Sigmoid colon (tissue), 7 donors: Measurements from ENCODE around the gene SPTBN5. TPM values are rescaled to one million over a fixed set of nuclear protein-coding genes. Genes with fewer than 3 reads are reported as not detected.

Source experiments
- DNase-seq: peaks from one replicate; pipeline ENCODE4 v3.0.0-alpha.2; 2019
- H3K27ac ChIP-seq, 4 donors: fragments of 200-600 bp; sonication (generic); one replicate each; pipeline ENCODE4 v1.5.1; 2016 to 2019; ENCODE audit warnings: mild to moderate bottlenecking in 1 of 4
- H3K27me3 ChIP-seq, 3 donors: fragments of 200-600 bp; sonication (generic); one replicate each; pipeline ENCODE4 v1.5.1; 2019; ENCODE audit warnings: mild to moderate bottlenecking in 1 of 3
- H3K36me3 ChIP-seq, 4 donors: fragments of 200-600 bp; sonication (generic); one replicate each; pipeline ENCODE4 v1.5.1; 2016 to 2019
- H3K4me1 ChIP-seq, 4 donors: fragments of 200-600 bp; sonication (generic); one replicate each; pipeline ENCODE4 v1.5.1; 2017 to 2019
- H3K4me3 ChIP-seq, 4 donors: fragments of 200-600 bp; sonication (generic); one replicate each; pipeline ENCODE4 v1.5.1; 2017 to 2019; ENCODE audit warnings: mild to moderate bottlenecking in 2 of 4, moderate library complexity in 1 of 4
- H3K9me3 ChIP-seq, 4 donors: fragments of 200-600 bp in 3 of 4; sonication (generic) in 3 of 4; one replicate each; pipeline versions ENCODE4 v1.5.1 to v1.6.1; 2013 to 2019
- EP300 ChIP-seq, 4 donors: sonication (generic); formaldehyde crosslinking; IDR thresholded peaks; one replicate each; pipeline ENCODE4 v1.6.1; 2017; ENCODE audit warnings: antibody characterized with exemption in 4 of 4
- POLR2A ChIP-seq, 2 donors: fragments of 450-650 bp; IDR thresholded peaks; one replicate each; pipeline ENCODE4 v1.6.1; 2016; ENCODE audit warnings: antibody characterized with exemption in 2 of 2, mild to moderate bottlenecking in 2 of 2, moderate library complexity in 2 of 2
- POLR2AphosphoS5 ChIP-seq, 4 donors: sonication (generic); formaldehyde crosslinking; IDR thresholded peaks; one replicate each; pipeline ENCODE4 v1.6.1; 2017; ENCODE audit warnings: antibody characterized with exemption in 4 of 4
- WGBS, 2 donors: extraction: QIAGEN DNeasy Blood & Tissue Kit; methylation state at CpG; one replicate each; pipeline ENCODE4 v1.1.7; 2013; 5-methylcytosine and 5-hydroxymethylcytosine counted together
- intact Hi-C: fragments of 100-400 bp; cut with DNase I; formaldehyde crosslinking; loops from one replicate; pipeline ENCODE4 v1.15.1; 2023
- polyA plus RNA-seq, 3 donors: library from polyadenylated mRNA; stranded (reverse); fragments of 200-250 nt; gene quantifications; one replicate each; pipeline ENCODE4 v1.2.3, GENCODE V29; 2013
- total RNA-seq, 4 donors: library from RNA; depleted of rRNA; stranded (reverse); fragments of >200 nt; gene quantifications; one replicate each; pipeline ENCODE4 v1.1.0, GENCODE V29; 2016
- TF ChIP-seq, protein P1 (sequence below), 4 experiments: fragments of 450-650 bp in 3 of 4; fragments of 200-600 bp in 1 of 4; IDR thresholded peaks; one replicate each; pipeline ENCODE4 v1.5.1; 2016 to 2019; ENCODE audit warnings: antibody characterized with exemption in 4 of 4, mild to moderate bottlenecking in 3 of 4, moderate library complexity in 2 of 4
- donor health status: healthy with polysubstance abuse.
- donor health status: Bipolar disorder and iron deficiency.
- donor health status: healthy.

Gene SPTBN5
- total and polyA plus RNA-seq, 7 donors, result under 0.01 to 2.3 (median 0.60) TPM

DNA sequence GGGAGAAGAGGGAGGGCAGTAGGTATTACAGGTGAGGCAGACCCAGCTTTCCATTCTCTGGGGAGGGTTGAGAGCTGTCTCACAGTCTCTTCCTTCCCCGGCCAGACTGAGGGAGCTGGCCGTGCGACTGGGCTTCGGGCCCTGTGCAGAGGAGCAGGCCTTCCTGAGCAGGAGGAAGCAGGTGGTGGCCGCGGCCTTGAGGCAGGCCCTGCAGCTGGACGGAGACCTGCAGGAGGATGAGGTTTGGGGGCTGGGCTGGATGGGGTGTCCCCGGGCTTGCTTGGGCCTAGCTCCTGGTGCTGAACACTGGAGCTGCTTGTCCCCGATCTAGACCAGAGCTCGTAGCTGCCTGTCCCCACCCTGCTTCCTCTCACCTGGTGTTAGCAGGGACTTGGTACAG, 50.3 kb downstream of the SPTBN5 start:
- H3K4me1 ChIP-seq, result no peaks in the 10 kb centered on the region
- no peaks in the 10 kb centered on the region for H3K9me3 ChIP-seq
- 79 to 91% methylated on average over 10 of the region's 10 CpGs for WGBS, 2 donors
- no peak for TF ChIP-seq POLR2AphosphoS5 (IDR thresholded peaks at IDR 0.05)
- TF ChIP-seq, protein P1, sequence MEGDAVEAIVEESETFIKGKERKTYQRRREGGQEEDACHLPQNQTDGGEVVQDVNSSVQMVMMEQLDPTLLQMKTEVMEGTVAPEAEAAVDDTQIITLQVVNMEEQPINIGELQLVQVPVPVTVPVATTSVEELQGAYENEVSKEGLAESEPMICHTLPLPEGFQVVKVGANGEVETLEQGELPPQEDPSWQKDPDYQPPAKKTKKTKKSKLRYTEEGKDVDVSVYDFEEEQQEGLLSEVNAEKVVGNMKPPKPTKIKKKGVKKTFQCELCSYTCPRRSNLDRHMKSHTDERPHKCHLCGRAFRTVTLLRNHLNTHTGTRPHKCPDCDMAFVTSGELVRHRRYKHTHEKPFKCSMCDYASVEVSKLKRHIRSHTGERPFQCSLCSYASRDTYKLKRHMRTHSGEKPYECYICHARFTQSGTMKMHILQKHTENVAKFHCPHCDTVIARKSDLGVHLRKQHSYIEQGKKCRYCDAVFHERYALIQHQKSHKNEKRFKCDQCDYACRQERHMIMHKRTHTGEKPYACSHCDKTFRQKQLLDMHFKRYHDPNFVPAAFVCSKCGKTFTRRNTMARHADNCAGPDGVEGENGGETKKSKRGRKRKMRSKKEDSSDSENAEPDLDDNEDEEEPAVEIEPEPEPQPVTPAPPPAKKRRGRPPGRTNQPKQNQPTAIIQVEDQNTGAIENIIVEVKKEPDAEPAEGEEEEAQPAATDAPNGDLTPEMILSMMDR (IDR thresholded peaks at IDR 0.05), result no peak
- no peak overlapping the region for H3K4me3 ChIP-seq
- no peak for DNase-seq
- H3K36me3 ChIP-seq, result peaks cover 0 to 82% (median 32%) of the 10 kb centered on the region in 4 donors
- intact Hi-C loops, result no loop called here
- no peak overlapping the region for H3K27ac ChIP-seq
- H3K27me3 ChIP-seq, result no peaks in the 10 kb centered on the region

DNA sequence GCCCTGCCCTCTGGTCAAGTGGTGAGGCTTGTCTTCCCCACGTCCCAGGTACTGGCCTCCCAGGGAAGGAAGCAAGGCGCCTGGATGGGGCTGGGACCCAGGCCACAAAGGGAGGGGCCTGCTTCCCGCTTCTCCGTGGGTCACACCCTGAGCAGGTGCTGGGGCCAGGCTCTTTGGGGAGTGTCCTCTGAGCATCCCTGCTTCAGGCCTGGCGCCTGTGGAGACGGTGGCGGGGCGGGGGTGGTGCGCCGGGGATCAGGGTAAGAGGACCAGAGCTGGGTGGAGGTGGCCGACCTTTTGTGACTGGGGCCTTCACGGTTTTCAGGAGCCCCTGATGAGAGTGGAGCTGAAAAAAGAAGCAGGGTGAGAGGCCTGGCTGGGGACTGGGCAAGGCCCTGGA, 51.6 kb downstream of the SPTBN5 start:
- peaks cover 0 to 76% (median 20%) of the 10 kb centered on the region in 4 donors for H3K36me3 ChIP-seq
- H3K4me3 ChIP-seq, result no peak overlapping the region
- no peaks in the 10 kb centered on the region for H3K27me3 ChIP-seq
- TF ChIP-seq POLR2AphosphoS5 (IDR thresholded peaks at IDR 0.05) (no peak), POLR2A (IDR thresholded peaks at IDR 0.05) (no peak), EP300 (IDR thresholded peaks at IDR 0.05) (no peak)
- TF ChIP-seq, protein P1 (IDR thresholded peaks at IDR 0.05), result no peak
- no peaks in the 10 kb centered on the region for H3K9me3 ChIP-seq
- 55 to 66% methylated on average over 12 of the region's 12 CpGs for WGBS, 2 donors
- no peaks in the 10 kb centered on the region for H3K4me1 ChIP-seq
- no peak for DNase-seq
- no peak overlapping the region for H3K27ac ChIP-seq
- intact Hi-C loops, result no loop called here

DNA sequence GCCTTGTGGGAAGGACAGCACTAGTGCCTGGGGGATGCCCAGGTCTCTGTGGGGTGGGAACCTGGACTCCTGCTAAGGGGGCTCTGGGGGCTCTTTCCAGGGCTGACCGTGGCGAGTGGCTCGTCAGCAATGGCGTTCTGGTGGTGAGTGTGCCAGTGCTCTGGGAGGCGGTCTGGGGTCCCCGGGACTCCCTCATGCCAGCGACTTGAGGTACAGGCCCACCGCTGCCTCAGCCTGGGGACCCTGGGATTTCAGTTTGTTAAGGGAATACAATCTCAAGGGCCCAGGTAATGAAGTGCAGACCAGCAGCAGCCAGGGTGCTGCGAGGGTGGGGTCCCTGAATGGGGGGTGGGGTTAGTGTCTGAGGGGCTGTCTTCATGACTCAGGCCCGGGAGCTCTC, 52.7 kb downstream of the SPTBN5 start:
- TF ChIP-seq POLR2A (IDR thresholded peaks at IDR 0.05) (no peak), POLR2AphosphoS5 (IDR thresholded peaks at IDR 0.05) (no peak), EP300 (IDR thresholded peaks at IDR 0.05) (no peak)
- TF ChIP-seq, protein P1 (IDR thresholded peaks at IDR 0.05), result no peak
- H3K36me3 ChIP-seq, result peaks cover 0 to 73% (median 10%) of the 10 kb centered on the region in 4 donors

DNA sequence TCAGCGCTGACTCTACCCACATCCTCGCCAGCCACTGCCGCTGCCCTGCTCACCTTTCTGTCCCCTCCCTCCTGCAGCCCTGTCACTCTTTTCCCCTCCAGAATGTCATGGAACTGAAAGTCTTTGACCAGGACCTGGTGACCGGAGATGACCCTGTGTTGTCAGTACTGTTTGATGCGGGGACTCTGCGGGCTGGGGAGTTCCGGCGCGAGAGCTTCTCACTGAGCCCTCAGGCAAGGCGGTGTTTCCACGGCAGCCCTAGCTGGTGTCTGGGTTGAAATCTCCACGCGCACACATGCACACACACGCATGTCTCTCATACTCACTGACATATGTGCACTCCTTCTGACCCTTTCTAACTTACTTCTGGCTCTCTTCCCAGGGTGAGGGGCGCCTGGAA, 53.2 kb downstream of the SPTBN5 start:
- DNase-seq, result no peak
- WGBS, 2 donors, result 95 to 97% methylated on average over 15 of the region's 15 CpGs
- Histone ChIP-seq H3K36me3 (peaks cover 0 to 68% (median 6%) of the 10 kb centered on the region in 4 donors), H3K4me1 (no peaks in the 10 kb centered on the region), H3K9me3 (no peaks in the 10 kb centered on the region), H3K4me3 (no peak overlapping the region), H3K27me3 (no peaks in the 10 kb centered on the region), H3K27ac (no peak overlapping the region)
- no peak for TF ChIP-seq EP300 (IDR thresholded peaks at IDR 0.05)
- TF ChIP-seq POLR2AphosphoS5 (IDR thresholded peaks at IDR 0.05), result no peak
- TF ChIP-seq, protein P1 (IDR thresholded peaks at IDR 0.05), result no peak
- no peak for TF ChIP-seq POLR2A (IDR thresholded peaks at IDR 0.05)
- intact Hi-C loops, result no loop called here

More for the DNA sequence above, 52.7 kb downstream of the SPTBN5 start:
- no peaks in the 10 kb centered on the region for H3K4me1 ChIP-seq
- no peaks in the 10 kb centered on the region for H3K9me3 ChIP-seq
- WGBS, 2 donors, result 94 to 97% methylated on average over 10 of the region's 10 CpGs
- no peak overlapping the region for H3K4me3 ChIP-seq
- no peak for DNase-seq
- intact Hi-C loops, result no loop called here
- no peaks in the 10 kb centered on the region for H3K27me3 ChIP-seq
- no peak overlapping the region for H3K27ac ChIP-seq

DNA sequence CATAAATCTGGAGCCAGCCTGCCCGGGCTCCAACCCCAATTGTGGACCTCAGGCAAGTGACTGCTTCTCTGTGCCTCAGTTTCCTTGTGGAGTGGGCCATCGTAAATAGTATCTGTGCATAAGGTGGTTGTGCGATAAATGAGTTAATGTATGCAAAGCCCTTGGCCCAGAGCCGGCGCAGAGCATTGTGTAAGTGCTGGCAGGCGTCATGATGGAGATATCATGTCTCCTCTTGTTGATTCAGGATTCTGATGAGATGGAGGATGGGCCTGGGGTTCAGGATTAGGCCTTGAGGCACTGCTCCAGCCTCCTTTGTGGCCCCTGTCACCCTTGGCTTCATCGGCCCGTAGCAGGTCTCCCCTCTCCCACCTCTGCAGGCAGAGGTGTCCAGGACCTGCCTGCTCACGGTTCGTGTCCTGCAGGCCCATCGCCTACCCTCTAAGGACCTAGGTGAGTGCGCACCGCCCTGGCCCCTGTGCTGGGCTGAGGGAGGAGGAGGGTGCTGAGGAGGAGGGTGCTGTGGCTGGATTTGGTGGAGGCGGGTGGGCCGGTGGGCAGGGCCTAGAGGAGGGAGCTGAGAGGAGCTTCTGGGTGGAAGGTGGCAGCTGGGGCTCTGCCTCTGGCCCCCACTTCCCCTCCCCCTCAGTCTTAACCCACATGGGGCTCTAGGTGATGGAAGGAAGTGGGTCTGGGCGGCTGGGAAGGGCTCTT, 53.9 kb downstream of the SPTBN5 start:
- Histone ChIP-seq H3K4me1 (no peaks in the 10 kb centered on the region), H3K4me3 (no peak overlapping the region), H3K27me3 (no peaks in the 10 kb centered on the region), H3K9me3 (no peaks in the 10 kb centered on the region), H3K27ac (no peak overlapping the region), H3K36me3 (peaks cover 0 to 66% (median 7%) of the 10 kb centered on the region in 4 donors)
- whole genome bisulfite sequencing, 2 donors, result 94 to 95% methylated on average over 16 of the region's 16 CpGs
- DNase-seq, result no peak
- intact Hi-C loops, result no loop called here
- TF ChIP-seq POLR2AphosphoS5 (IDR thresholded peaks at IDR 0.05) (no peak), POLR2A (IDR thresholded peaks at IDR 0.05) (no peak), EP300 (IDR thresholded peaks at IDR 0.05) (no peak)
- TF ChIP-seq, protein P1 (IDR thresholded peaks at IDR 0.05), result no peak
